Karpas-422 (cell line): ENCODE results near the gene SEC16A. TPM values are rescaled to one million over a fixed set of nuclear protein-coding genes. Genes with fewer than 3 reads are reported as not detected.

Experiments
- DNase-seq: peaks from one replicate; pipeline ENCODE4 v3.0.0-alpha.2; 2015
- H2AFZ ChIP-seq: fragments of 200-600 bp; sonication (generic); 2 replicates; pipeline ENCODE4 v1.6.1; 2014; ENCODE audit warnings: antibody characterized with exemption, low read length, mixed read lengths
- H3K27ac ChIP-seq: fragments of 200-600 bp; sonication (generic); 2 replicates; pipeline ENCODE4 v1.5.1; 2014; ENCODE audit warnings: mild to moderate bottlenecking, low read length, moderate library complexity
- H3K27me3 ChIP-seq: fragments of 200-600 bp; sonication (generic); 2 replicates; pipeline ENCODE4 v1.6.1; 2014; ENCODE audit warnings: low read length, mixed read lengths
- H3K36me3 ChIP-seq: fragments of 200-600 bp; sonication (generic); 2 replicates; pipeline ENCODE4 v1.6.1; 2014; ENCODE audit warnings: low read length, mixed read lengths; ENCODE audit not compliant: insufficient read depth
- H3K4me1 ChIP-seq: fragments of 200-600 bp; sonication (generic); 2 replicates; pipeline ENCODE4 v1.6.1; 2014; ENCODE audit warnings: mild to moderate bottlenecking, low read length, mixed read lengths
- H3K4me2 ChIP-seq: fragments of 200-600 bp; sonication (generic); 2 replicates; pipeline ENCODE4 v1.6.1; 2014; ENCODE audit warnings: low read length, low read depth, mild to moderate bottlenecking; ENCODE audit not compliant: poor library complexity, severe bottlenecking
- H3K4me3 ChIP-seq: fragments of 200-600 bp; sonication (generic); 2 replicates; pipeline ENCODE4 v1.5.1; 2014; ENCODE audit warnings: mild to moderate bottlenecking, antibody characterized with exemption, low read length, mixed read lengths
- H3K79me2 ChIP-seq: fragments of 200-600 bp; sonication (generic); 2 replicates; pipeline ENCODE4 v1.6.1; 2014; ENCODE audit warnings: mild to moderate bottlenecking, low read length, mixed read lengths
- H3K9ac ChIP-seq: fragments of 200-600 bp; sonication (generic); 2 replicates; pipeline ENCODE4 v1.6.0; 2014; ENCODE audit warnings: low read length
- H3K9me2 ChIP-seq: fragments of 200-600 bp; sonication (generic), shearing (Covaris generic); replicated peaks from 2 replicates; pipeline ENCODE4 v1.6.0; 2014; ENCODE audit warnings: mild to moderate bottlenecking, low read length, moderate library complexity; ENCODE audit not compliant: insufficient read depth
- H3K9me3 ChIP-seq: fragments of 300-700, 200-600 bp; sonication (generic); 2 replicates; pipeline ENCODE4 v1.6.1; 2014; ENCODE audit warnings: low read length, mixed read lengths
- H4K20me1 ChIP-seq: fragments of 200-600 bp; sonication (generic); 2 replicates; pipeline ENCODE4 v1.6.1; 2014; ENCODE audit warnings: mild to moderate bottlenecking, antibody characterized with exemption, low read length, low read depth; ENCODE audit not compliant: insufficient read depth
- total RNA-seq: library from RNA; depleted of rRNA; stranded (reverse); fragments of >200 nt; shearing (Covaris generic); gene quantifications from 2 replicates; pipeline ENCODE4 v1.2.3, GENCODE V29; 2014; ENCODE audit warnings: low replicate concordance

Gene SEC16A
- total RNA-seq, 1 experiment from 2014 or later: 21.5 TPM

DNA sequence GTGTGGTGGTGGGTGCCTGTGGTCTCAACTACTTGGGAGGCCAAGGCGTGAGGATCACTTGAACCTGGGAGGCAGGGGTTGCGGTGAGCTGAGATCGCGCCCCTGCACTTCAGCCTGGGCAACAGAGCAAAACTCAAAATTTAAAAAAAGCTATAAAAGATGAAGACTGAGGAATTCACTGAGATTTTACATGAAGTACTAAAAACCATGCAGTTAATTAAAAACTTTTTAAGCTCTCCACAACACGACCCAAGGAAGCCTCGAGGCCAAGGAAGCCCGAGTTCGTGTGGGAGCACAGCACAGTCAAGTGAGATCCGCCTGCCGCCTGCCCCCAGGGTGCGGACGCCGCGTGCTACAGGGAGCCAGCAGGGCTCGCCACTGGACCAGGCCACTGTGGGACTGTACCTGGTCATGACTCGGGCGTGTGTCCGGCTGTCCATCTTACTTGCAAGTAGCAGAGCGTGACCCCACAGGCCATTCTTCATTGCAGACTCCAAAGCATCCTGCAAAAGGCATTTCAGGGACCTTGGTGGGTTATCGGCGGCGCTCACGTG, 22.0 kb downstream of the SEC16A start:
- H3K4me1 ChIP-seq: no peaks in the 10 kb centered on the region

DNA sequence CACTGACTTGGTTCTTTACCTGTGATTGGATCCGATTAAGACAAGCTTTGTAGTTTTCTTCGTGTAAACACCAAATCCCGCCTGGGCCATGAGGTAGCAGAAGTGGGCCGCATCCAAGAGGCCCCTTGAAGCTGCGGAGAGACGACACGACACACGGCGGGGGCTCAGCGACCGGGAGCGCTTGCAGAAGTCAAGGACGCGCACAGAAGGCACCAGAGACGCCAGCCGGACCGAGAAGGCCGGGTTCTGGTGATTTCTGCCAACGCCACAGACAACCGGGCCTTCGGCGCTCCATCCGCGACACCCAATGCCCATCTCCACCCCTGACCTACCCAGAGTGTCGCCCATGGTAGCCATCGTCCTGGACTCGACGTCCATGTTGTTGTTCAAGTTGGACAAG, 23.4 kb downstream of the SEC16A start:
- Histone ChIP-seq H3K9me2 (no peaks in the 10 kb centered on the region), H3K27me3 (no peaks in the 10 kb centered on the region), H4K20me1 (no peaks in the 10 kb centered on the region), H3K36me3 (peaks cover 17% of the 10 kb centered on the region), H3K27ac (no peak overlapping the region), H3K4me3 (no peak overlapping the region), H3K4me2 (no peak overlapping the region), H3K79me2 (no peaks in the 10 kb centered on the region), H3K9ac (no peak overlapping the region), H3K9me3 (no peaks in the 10 kb centered on the region), H2AFZ (no peak overlapping the region), H3K4me1 (no peaks in the 10 kb centered on the region)
- no peak for DNase-seq

More for the DNA sequence above, 22.0 kb downstream of the SEC16A start:
- Histone ChIP-seq H4K20me1 (no peaks in the 10 kb centered on the region), H3K27me3 (no peaks in the 10 kb centered on the region), H2AFZ (no peak overlapping the region), H3K9me2 (no peaks in the 10 kb centered on the region), H3K4me2 (no peak overlapping the region), H3K27ac (no peak overlapping the region), H3K36me3 (peaks cover 22% of the 10 kb centered on the region), H3K9ac (no peak overlapping the region), H3K9me3 (no peaks in the 10 kb centered on the region), H3K4me3 (no peak overlapping the region), H3K79me2 (no peaks in the 10 kb centered on the region)
- no peak for DNase-seq

DNA sequence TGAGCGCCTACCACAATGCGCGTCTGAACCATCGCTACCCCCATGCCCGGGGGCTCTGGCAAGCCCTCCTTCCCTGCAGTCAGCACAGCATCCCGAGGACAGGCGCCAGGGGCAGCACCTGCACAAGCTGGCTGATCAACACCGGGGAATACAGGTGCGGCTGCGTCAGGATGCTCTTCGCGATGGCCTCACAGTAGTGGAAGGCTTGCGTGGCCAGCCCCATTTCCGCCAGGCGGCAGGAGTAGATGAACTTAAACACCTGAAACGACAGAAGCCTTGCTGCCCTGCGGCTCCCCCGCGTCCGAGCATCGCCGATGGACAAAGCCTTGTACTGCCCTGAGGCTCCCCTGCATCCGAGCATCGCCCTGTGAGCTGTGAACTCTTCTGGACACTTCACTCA, 25.5 kb downstream of the SEC16A start:
- Histone ChIP-seq H3K36me3 (peaks cover 13% of the 10 kb centered on the region), H3K4me1 (no peaks in the 10 kb centered on the region), H3K79me2 (no peaks in the 10 kb centered on the region), H3K9me2 (no peaks in the 10 kb centered on the region), H4K20me1 (no peaks in the 10 kb centered on the region), H3K9me3 (no peaks in the 10 kb centered on the region), H2AFZ (no peak overlapping the region), H3K27me3 (no peaks in the 10 kb centered on the region), H3K4me2 (no peak overlapping the region), H3K9ac (no peak overlapping the region), H3K27ac (no peak overlapping the region), H3K4me3 (no peak overlapping the region)
- no peak for DNase-seq

DNA sequence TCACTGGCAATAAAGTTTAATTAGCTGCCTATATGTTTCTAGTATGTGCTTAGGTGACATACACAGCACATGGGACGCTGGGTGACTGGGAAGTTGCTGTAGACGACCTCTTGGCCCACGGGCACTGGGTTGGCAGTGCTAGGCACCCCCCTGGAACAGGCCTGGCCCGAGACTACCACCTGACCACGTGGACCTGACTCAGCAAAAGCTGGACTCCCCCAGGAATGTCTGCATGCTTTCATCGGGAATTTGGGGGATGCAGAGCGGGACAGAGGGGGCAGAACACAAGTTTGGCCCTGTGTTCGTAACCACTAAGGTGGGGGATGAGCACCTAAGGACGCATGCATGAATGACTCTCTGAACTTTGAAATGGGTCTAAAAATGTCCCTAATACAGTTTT, 26.6 kb downstream of the SEC16A start:
- Histone ChIP-seq H3K36me3 (peaks cover 15% of the 10 kb centered on the region), H4K20me1 (no peaks in the 10 kb centered on the region)

DNA sequence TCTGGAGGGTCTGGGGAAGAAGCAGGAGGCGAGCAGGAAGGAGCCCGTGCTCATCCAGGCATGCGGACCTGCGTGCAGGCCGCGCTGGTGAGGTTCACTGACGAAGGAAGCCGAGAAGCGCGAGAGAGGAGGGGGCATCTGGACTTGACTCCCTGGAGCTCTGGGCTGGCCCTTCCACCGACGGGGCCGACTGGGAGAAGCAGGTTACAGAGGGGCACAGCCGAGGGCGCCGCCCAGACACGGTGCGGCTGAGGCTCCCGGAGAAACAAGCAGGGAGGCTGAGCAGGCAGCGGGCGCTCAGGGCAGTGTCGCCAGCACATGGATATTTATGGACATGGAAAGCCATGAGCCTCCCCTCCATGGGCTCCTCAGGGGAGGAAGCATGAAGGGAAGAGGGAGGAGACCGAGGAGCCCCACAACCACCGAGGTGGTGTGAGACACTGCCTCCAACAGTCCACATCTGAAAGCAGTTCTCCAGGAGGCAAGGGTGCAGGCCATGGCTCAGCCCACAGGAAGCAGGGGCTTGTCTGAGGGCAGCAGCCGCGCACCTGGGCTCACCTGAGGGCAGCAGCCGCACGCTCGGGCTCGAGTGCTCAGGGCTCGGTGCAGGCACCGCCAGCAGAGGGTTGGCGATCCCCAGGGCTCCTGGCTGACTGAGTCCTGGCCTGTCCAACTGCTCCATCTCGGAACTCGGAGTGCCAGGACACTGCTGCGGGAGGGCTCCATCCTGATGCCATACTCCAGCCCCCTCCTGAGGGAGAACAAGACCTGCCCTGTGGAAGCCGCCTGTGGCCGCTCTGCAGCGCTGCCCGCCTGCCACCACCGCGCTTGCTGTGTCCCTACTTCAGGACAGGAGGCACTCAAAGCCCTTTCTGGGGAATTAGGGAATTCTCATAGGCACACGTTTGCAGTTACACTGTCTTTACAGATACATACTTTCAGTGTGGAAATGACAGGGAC, 27.5 kb downstream of the SEC16A start:
- Histone ChIP-seq H3K4me2 (no peak overlapping the region), H3K9me3 (no peaks in the 10 kb centered on the region), H3K27ac (no peak overlapping the region), H3K4me3 (no peak overlapping the region), H3K9me2 (no peaks in the 10 kb centered on the region), H3K36me3 (peaks cover 12% of the 10 kb centered on the region), H3K9ac (no peak overlapping the region), H2AFZ (no peak overlapping the region), H3K4me1 (no peaks in the 10 kb centered on the region), H3K27me3 (no peaks in the 10 kb centered on the region), H4K20me1 (no peaks in the 10 kb centered on the region), H3K79me2 (no peaks in the 10 kb centered on the region)
- DNase-seq: no peak

More for the DNA sequence above, 26.6 kb downstream of the SEC16A start:
- no peak for DNase-seq
- no peaks in the 10 kb centered on the region for H3K79me2 ChIP-seq
- H3K4me2 ChIP-seq: no peak overlapping the region
- no peaks in the 10 kb centered on the region for H3K27me3 ChIP-seq
- H3K27ac ChIP-seq: no peak overlapping the region
- no peak overlapping the region for H2AFZ ChIP-seq
- no peaks in the 10 kb centered on the region for H3K9me3 ChIP-seq
- H3K9ac ChIP-seq: no peak overlapping the region
- H3K9me2 ChIP-seq: no peaks in the 10 kb centered on the region
- H3K4me1 ChIP-seq: no peaks in the 10 kb centered on the region
- H3K4me3 ChIP-seq: no peak overlapping the region

DNA sequence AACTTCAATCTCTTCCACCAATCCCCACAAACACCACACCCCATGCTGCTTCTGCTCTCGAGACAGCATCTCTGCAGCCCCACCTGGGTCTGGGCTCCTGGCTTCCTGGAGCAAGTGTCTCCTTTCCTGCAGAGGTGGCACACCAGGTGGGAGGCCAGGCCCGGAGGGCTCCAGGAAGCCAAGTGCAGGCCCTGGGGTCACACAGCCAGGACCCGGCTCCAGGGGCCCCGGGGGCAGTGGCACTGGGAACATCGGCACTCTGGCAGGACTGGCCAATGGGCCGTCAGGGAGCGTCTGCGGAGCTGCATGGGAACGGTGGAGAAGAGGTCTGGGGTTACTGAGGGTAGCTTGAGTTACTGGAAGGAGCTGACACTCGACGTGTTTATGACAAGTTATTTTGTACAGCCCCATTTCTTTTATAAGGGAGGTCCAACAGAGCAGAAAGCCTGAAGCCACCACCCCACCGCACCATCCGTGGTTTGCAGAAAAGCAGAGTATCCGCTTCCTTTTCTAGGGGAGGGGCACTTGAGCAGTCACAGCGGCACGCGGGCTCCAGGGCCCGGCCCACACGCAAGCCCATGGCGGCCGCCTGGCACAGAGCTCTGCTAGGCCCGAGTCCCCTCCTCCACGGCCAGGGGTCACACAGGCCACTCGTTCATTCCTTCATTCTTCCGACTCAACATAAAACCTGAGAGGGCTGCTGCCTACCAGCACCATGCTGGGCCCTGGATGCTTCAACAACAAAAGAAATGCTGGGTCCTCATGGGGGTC, 28.6 kb downstream of the SEC16A start:
- Histone ChIP-seq H3K36me3 (peaks cover 5% of the 10 kb centered on the region; the same call in 1 of the 2 replicates), H2AFZ (no peak overlapping the region), H4K20me1 (no peaks in the 10 kb centered on the region), H3K9me2 (no peaks in the 10 kb centered on the region), H3K9me3 (no peaks in the 10 kb centered on the region), H3K79me2 (no peaks in the 10 kb centered on the region), H3K27ac (no peak overlapping the region), H3K4me3 (no peak overlapping the region), H3K4me1 (no peaks in the 10 kb centered on the region), H3K27me3 (no peaks in the 10 kb centered on the region), H3K4me2 (no peak overlapping the region), H3K9ac (no peak overlapping the region)
- DNase-seq: no peak

DNA sequence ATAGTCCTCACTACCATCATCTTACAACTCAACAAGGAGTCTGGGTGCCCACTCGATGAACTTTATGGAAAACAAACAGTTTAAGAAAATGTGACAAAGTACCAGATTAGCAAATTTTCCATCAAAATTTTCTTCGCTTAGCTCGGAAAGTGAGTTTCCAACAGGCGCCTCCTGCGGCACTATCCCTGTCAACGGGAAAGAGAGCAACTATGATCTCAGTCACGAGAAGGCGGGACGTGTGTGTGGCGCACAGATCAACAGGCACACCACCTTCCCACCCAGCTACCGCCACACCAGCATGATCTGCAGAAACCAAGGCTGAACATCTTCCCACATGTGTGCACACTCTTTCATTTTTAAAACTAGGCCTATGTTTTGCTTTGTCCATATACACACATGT, 29.5 kb downstream of the SEC16A start:
- no peak overlapping the region for H3K4me3 ChIP-seq
- H4K20me1 ChIP-seq: no peaks in the 10 kb centered on the region
- H3K36me3 ChIP-seq: peaks cover 2% of the 10 kb centered on the region; the same call in 1 of the 2 replicates
- no peak overlapping the region for H3K4me2 ChIP-seq
- H3K27ac ChIP-seq: no peak overlapping the region
- H3K9me2 ChIP-seq: no peaks in the 10 kb centered on the region
- no peaks in the 10 kb centered on the region for H3K4me1 ChIP-seq
- no peak overlapping the region for H2AFZ ChIP-seq
- no peaks in the 10 kb centered on the region for H3K9me3 ChIP-seq
- H3K27me3 ChIP-seq: no peaks in the 10 kb centered on the region
- H3K9ac ChIP-seq: no peak overlapping the region
- DNase-seq: no peak
- no peaks in the 10 kb centered on the region for H3K79me2 ChIP-seq
